GM12878 (cell line): ENCODE results near the gene XRRA1.
"Not testable (repeated sequence)": the region's sequence is repeated elsewhere in the genome, so short reads cannot be mapped to it uniquely, and the experiment has no call there.

Experiments
- BRCA1 ChIP-seq: IDR thresholded peaks from 2 replicates; pipeline ENCODE4 v1.6.1; 2011; ENCODE audit warnings: low read depth, low read length, improper control_type of control experiment
- TF ChIP-seq, protein P1 (sequence below), 3 experiments: IDR thresholded peaks in 2 of 3; conservative IDR thresholded peaks in 1 of 3; 2 replicates each; pipeline ENCODE4 v1.5.1; 2011; ENCODE audit warnings: low read depth in 3 of 3, low read length in 3 of 3, mild to moderate bottlenecking in 3 of 3, control low read depth in 2 of 3, moderate library complexity in 2 of 3, inconsistent platforms in 1 of 3, mixed read lengths in 1 of 3; ENCODE audit not compliant: control insufficient read depth in 2 of 3, insufficient read depth in 1 of 3; ENCODE audit errors: extremely low read depth in 1 of 3

DNA sequence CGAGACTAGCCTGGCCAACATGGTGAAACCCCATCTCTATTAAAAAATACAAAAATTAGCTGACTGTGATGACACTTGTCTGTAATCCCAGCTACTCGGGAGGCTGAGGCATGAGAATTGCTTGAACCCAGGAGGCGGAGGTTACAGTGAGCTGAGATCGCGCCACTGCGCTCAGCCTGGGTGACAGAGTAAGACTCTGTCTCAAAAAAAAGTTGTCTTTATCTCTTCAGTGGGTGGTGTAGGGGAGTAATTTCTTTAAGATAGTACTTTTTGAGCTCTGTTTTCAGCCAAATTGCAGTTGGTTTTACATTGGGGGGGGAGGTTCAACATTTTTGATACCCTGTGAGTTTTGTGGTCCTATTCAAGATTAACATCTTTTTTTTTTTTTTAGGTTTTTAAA lies 11.2 kb upstream of the XRRA1 start:
- not testable (repeated sequence) for TF ChIP-seq BRCA1
- TF ChIP-seq, protein P1, sequence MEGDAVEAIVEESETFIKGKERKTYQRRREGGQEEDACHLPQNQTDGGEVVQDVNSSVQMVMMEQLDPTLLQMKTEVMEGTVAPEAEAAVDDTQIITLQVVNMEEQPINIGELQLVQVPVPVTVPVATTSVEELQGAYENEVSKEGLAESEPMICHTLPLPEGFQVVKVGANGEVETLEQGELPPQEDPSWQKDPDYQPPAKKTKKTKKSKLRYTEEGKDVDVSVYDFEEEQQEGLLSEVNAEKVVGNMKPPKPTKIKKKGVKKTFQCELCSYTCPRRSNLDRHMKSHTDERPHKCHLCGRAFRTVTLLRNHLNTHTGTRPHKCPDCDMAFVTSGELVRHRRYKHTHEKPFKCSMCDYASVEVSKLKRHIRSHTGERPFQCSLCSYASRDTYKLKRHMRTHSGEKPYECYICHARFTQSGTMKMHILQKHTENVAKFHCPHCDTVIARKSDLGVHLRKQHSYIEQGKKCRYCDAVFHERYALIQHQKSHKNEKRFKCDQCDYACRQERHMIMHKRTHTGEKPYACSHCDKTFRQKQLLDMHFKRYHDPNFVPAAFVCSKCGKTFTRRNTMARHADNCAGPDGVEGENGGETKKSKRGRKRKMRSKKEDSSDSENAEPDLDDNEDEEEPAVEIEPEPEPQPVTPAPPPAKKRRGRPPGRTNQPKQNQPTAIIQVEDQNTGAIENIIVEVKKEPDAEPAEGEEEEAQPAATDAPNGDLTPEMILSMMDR (IDR thresholded peaks at IDR 0.05 in 2 of 3, conservative IDR thresholded peaks at IDR 0.05 in 1 of 3; ENCODE audit: control insufficient read depth in 2 of 3, extremely low read depth in 1 of 3, insufficient read depth in 1 of 3, low read depth in 3 of 3, low read length in 3 of 3) = not testable (repeated sequence)
